Dendritic cell treated with granulocyte-macrophage colony-stimulating factor and Interleukin-4, amounts not matched to agents 40 ng/mL and 50 ng/mL, for 4 days (primary cell): ENCODE measurements around the gene ABCB7.
"Not testable (repeated sequence)": the region's sequence is repeated elsewhere in the genome, so short reads cannot be mapped to it uniquely, and the experiment has no call there.

ENCODE experiments used
- H3K27ac Mint-ChIP-seq: one replicate; pipeline ENCODE4 v1.8.0; 2022; ENCODE audit warnings: mild to moderate bottlenecking, mixed read lengths
- H3K27me3 Mint-ChIP-seq: one replicate; pipeline ENCODE4 v1.8.0; 2022; ENCODE audit warnings: mild to moderate bottlenecking, mixed read lengths
- H3K36me3 Mint-ChIP-seq: one replicate; pipeline ENCODE4 v1.8.0; 2022; ENCODE audit warnings: low read depth, mixed read lengths
- H3K4me1 Mint-ChIP-seq: one replicate; pipeline ENCODE4 v1.8.0; 2022; ENCODE audit warnings: low read depth, mixed read lengths
- H3K4me3 Mint-ChIP-seq: one replicate; pipeline ENCODE4 v1.8.0; 2022; ENCODE audit warnings: mild to moderate bottlenecking, moderate library complexity, mixed read lengths
- H3K9me3 Mint-ChIP-seq: one replicate; pipeline ENCODE4 v1.8.0; 2022; ENCODE audit warnings: mixed read lengths
- intact Hi-C: fragments of 100-400 bp; cut with micrococcal nuclease; formaldehyde crosslinking; loops from one replicate; pipeline ENCODE4 v1.15.0; 2022

ABCB7 gene

DNA sequence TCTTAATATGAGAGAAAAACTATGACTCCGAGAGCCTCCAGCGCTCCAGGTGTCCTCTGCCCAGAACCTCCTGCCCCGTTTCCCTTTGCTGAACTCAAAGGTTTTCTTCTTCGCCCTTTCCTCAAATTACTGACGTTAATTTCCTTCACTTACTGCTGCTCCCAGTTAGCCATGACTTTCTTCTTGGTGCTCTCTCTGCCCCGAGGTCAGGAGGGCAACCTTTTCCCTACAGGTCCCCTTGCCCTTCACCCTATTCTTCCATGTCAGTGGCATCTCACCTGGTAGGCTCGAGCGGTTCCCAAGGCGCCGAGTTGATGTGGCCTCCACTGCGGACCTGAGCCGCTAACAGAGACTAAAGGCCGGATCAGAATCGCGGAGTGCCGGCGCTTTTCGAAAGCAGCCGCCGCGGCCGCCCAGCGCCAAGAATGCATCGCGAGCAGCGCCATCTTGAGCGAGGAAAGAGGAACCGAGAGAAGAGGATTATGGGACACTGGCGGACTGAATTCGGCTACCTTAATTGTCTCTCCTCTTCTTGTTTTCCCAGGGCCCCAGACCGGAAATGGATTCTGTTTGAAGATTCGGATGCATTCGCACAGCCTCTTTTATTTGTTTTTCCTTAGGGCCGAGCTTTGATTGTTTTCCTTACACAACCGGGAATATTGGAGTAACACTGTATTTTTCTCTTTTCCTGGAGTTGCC lies at the start of gene ABCB7:
ABCB7 (minus strand) TSS at position 457 of the 699 bp plus-strand sequence; CDS start at position 446, 11 bp downstream.
- Mint-ChIP-seq H3K36me3 (peaks cover 11% of the 10 kb centered on the region), H3K9me3 (no peaks in the 10 kb centered on the region), H3K27ac (peak within 1 kb of the TSS; percentile 93), H3K27me3 (no peaks in the 10 kb centered on the region), H3K4me1 (peaks cover 25% of the 10 kb centered on the region), H3K4me3 (peak within 1 kb of the TSS; percentile 92)
- intact Hi-C loops: loop anchor here (5.0 to 10.0 kb wide), 3 partner anchors 71 to 541 kb away; partner anchors contain the start of genes RLIM and UPRT

DNA sequence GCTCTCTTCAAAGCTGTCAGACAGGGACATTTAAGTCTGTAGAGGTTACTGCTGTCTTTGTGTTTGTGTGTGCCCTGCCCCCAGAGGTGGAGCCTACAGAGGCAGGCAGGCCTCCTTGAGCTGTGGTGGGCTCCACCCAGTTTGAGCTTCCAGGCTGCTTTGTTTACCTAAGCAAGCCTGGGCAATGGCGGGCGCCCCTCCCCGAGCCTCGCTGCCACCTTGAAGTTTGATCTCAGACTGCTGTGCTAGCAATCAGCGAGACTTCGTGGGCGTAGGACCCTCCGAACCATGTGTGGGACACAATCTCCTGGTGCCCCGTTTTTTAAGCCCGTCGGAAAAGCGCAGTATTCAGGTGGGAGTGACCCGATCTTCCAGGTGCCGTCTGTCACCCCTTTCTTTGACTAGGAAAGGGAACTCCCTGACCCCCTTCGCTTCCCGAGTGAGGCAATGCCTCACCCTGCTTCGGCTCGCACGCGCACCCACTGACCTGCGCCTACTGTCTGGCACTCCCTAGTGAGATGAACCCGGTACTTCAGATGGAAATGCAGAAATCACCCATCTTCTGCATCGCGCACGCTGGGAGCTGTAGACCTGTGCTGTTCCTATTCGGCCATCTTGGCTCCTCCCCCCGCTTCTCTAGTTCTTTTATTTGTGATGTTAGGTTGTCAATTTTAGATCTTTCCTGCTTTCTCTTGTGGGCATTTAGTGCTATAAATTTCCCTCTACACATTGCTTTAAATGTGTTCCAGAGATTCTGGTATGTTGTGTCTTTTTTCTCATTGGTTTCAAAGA lies 32.5 kb upstream of the ABCB7 start:
- H3K36me3 Mint-ChIP-seq, intact Hi-C loops, H3K27me3 Mint-ChIP-seq, H3K4me3 Mint-ChIP-seq, H3K27ac Mint-ChIP-seq, H3K4me1 Mint-ChIP-seq: not testable (repeated sequence)
- H3K9me3 Mint-ChIP-seq: peaks cover 45% of the 10 kb centered on the region

DNA sequence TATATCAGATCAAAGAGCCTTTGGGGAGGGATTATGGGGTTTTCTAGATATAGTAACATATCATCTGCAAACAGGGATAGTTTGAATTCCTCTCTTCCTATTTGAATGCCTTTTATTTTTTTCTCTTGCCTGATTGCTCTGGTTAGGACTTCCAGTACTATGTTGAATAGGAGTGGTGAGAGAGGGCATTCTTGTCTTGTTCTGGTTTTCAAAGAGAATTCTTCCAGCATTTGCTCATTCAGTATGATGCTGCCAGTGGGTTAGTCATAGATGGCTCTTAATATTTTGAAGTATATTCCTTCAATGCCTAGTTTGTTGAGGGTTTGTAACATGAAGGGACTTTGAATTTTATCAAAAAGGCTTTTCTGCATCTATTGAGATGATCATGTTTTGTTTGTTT lies 25.6 kb upstream of the ABCB7 start:
- H3K4me3 Mint-ChIP-seq: no peak overlapping the region
- H3K36me3 Mint-ChIP-seq: no peaks in the 10 kb centered on the region
- intact Hi-C loops: no loop called here
- H3K4me1 Mint-ChIP-seq: no peaks in the 10 kb centered on the region
- no peaks in the 10 kb centered on the region for H3K27me3 Mint-ChIP-seq
- H3K27ac Mint-ChIP-seq: no peak overlapping the region
- peaks cover 15% of the 10 kb centered on the region for H3K9me3 Mint-ChIP-seq

DNA sequence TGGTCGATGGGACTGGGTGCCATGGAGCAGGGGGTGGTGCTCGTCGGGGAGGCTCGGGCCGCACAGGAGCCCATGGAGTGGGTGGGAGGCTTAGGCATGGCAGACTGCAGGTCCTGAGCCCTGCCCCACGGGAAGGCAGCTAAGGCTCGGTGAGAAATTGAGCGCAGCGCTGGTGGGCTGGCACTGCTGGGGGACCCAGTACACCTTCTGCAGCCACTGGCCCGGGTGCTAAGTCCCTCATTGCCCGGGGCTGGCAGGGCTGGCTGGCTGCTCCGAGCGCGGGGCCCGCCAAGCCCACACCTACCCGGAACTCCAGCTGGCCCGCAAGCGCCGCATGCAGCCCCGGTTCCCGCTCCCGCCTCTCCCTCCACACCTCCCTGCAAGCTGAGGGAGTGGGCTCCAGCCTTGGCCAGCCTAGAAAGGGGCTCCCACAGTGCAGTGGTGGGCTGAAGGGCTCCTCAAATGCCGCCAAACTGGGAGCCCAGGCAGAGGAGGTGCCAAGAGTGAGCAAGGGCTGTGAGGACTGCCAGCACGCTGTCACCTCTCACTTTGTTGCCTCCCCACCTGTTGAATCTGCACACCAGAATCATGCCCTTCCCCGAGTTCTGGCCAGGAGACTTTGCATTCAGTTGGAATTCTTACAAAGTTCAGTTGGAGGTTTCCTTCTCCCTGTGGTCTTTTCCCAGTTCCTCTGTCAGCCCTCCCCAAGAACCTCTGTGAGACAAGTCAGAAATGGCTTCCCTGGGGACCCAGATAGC lies 23.6 kb upstream of the ABCB7 start:
- H3K4me1 Mint-ChIP-seq, H3K27ac Mint-ChIP-seq, H3K36me3 Mint-ChIP-seq, intact Hi-C loops, H3K27me3 Mint-ChIP-seq, H3K4me3 Mint-ChIP-seq: not testable (repeated sequence)
- H3K9me3 Mint-ChIP-seq: peaks cover 29% of the 10 kb centered on the region

DNA sequence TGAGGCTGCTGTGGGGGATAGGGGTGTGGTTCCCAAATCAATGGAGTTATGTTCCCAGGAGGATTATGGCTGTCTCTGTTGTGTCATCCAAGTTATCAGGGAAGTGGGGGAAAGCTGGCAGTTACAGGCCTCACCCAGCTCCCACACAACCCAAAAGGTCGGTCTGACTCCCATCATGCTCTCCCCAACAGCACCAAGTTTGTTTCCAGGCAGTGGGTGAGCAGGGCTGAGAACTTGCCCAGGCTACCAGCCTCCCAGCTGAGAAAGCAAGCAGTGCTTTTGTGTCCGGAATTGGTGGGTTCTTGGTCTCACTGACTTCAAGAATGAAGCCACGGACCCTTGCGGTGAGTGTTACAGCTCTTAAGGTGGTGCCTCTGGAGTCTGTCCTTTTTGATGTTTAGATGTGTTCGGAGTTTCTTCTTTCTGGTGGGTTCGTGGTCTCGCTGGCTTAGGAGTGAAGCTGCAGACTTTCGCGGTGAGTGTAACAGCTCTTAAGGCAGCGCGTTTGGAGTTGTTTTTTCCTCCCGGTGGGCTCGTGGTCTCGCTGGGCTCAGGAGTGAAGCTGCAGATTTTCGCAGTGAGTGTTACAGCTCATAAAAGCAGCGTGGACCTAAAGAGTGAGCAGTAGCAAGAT lies 16.3 kb upstream of the ABCB7 start:
- H3K4me3 Mint-ChIP-seq, H3K27ac Mint-ChIP-seq, H3K36me3 Mint-ChIP-seq, intact Hi-C loops, H3K27me3 Mint-ChIP-seq, H3K4me1 Mint-ChIP-seq: not testable (repeated sequence)
- H3K9me3 Mint-ChIP-seq: peaks cover 41% of the 10 kb centered on the region

DNA sequence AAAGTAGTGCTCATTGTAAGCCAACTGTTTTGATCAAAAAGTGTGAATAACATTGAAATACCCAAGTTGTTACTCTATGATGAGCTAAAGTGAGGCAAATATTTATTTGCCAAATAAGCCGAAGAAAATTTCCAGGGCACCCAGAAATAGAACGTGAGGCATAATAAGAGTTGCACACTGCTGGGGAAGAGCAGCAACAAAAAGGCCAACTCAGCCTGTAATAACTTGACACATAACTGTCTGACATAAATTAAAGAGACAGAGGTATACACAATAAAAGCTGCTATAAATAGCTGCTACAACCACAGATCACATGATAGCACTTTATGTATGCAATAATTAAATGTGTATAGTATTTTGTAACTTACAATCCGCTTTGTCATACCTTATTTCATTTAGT lies 2.0 kb upstream of the ABCB7 start:
- H3K9me3 Mint-ChIP-seq: no peaks in the 10 kb centered on the region
- H3K4me3 Mint-ChIP-seq: no peak overlapping the region
- no peak overlapping the region for H3K27ac Mint-ChIP-seq

DNA sequence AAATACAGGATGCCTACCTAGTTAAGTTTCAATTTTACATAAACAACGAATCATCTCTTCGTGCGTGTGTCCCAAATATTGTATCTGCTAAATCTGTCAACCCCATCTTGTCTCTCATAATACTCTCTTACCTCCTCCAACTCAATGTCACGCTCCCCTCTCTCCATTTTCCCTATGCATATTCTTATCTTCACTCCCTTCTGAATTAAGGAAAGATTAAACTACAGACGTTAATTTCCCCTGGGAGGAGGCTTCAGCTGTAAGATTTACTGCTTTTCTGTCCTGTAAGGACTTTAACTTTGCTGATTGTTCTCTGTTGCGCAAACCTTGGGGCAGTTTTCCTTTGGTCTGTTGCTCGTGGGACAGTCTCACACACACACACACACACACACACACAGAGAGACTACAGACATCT lies 455 bp upstream of the ABCB7 start:
- H3K27ac Mint-ChIP-seq: peak overlapping the region; percentile 93
- H3K36me3 Mint-ChIP-seq: peaks cover 11% of the 10 kb centered on the region
- peaks cover 20% of the 10 kb centered on the region for H3K4me1 Mint-ChIP-seq
- peak overlapping the region; percentile 92 for H3K4me3 Mint-ChIP-seq
- intact Hi-C loops: loop anchor here (5.0 to 10.0 kb wide), 3 partner anchors 72 to 542 kb away; partner anchors contain the start of genes RLIM and UPRT
- H3K27me3 Mint-ChIP-seq: no peaks in the 10 kb centered on the region
- H3K9me3 Mint-ChIP-seq: no peaks in the 10 kb centered on the region

More for the DNA sequence above, 2.0 kb upstream of the ABCB7 start:
- peaks cover 11% of the 10 kb centered on the region for H3K36me3 Mint-ChIP-seq
- H3K27me3 Mint-ChIP-seq: no peaks in the 10 kb centered on the region
- intact Hi-C loops: loop anchor here (5.0 to 10.0 kb wide), 3 partner anchors 73 to 543 kb away; partner anchors contain the start of genes RLIM and UPRT
- H3K4me1 Mint-ChIP-seq: peaks cover 20% of the 10 kb centered on the region

DNA sequence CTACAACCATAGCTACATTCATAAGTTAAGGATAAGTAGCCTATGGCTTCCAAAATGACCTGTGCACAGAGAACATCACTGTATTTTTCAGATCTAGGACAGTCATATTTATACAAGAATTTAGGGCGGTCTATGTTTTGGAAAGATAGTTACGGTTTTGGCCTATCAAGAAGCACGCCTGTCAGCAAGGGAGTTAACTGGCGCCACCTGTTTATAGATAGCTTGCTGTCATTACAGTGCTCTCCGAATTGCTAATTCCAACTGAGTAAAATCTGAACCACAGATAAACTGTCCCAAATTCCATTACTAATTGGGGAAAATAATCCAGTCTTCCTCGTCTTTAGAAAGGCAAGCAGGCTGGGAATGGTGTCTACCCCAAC lies 646 bp downstream of the ABCB7 start:
- peaks cover 11% of the 10 kb centered on the region for H3K36me3 Mint-ChIP-seq
- peak overlapping the region; percentile 92 for H3K4me3 Mint-ChIP-seq
- no peaks in the 10 kb centered on the region for H3K27me3 Mint-ChIP-seq
- no peaks in the 10 kb centered on the region for H3K9me3 Mint-ChIP-seq
- H3K4me1 Mint-ChIP-seq: peaks cover 25% of the 10 kb centered on the region
- peak overlapping the region; percentile 93 for H3K27ac Mint-ChIP-seq
- intact Hi-C loops: loop anchor here (5.0 to 10.0 kb wide), 3 partner anchors 71 to 541 kb away; partner anchors contain the start of genes RLIM and UPRT

DNA sequence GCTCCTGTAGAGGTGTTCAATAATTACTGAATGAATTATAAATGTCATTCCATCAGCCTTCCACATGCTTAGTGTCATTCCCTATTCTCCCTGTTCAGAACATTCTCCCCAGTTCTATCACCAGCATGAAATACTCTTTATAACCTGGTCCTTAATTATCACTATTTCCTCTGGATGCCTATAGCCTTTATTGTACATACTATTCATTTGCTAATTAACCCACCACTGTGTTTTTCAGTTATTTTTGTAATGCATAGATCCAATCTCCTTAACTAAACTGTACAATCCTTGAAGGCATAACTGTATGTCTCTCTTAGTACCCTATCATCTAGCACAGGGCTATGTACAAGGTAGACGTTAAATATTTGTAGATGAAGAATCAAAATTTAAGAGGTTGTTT lies 1.2 kb downstream of the ABCB7 start:
- Mint-ChIP-seq H3K4me1 (peaks cover 29% of the 10 kb centered on the region), H3K9me3 (no peaks in the 10 kb centered on the region), H3K4me3 (peak overlapping the region; percentile 20), H3K27ac (no peak overlapping the region), H3K36me3 (peaks cover 11% of the 10 kb centered on the region), H3K27me3 (no peaks in the 10 kb centered on the region)
- intact Hi-C loops: loop anchor here (5.0 to 10.0 kb wide), 3 partner anchors 70 to 540 kb away; partner anchors contain the start of genes RLIM and UPRT

DNA sequence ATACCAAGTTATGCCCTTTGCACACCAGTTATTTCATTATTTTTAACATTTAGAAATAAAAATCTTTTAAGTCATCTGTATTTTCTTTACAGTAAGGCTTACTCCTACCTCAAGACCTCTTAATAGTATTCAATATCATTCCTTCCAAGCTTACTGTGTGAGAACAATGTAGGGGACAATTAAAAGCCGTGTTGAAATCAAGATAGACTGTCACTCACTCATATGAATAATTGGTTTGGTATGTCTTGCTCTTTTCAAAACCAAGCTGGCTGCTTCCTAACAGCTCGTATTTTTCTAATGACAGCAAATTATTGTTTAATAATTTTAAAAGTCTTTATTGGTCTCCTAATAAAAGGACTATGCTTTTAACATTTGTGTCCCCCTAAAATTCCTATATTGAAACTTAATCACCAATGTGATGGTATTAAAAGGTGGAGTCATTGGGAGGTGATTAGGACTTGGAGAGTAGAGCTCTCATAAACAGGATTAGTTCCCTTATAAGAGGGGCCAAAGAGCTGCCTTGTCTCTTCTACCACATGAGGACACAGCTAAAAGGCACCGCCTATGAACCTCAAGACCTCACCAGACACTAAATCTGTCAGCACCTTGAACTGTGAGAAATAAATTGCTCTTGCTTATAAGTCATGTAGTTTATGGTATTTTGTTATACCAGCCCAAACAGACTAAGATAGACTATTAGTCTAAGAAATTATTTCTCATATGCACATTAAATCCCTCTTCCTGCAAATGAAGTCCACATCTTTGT lies 4.1 kb downstream of the ABCB7 start:
- no peak overlapping the region for H3K27ac Mint-ChIP-seq
- intact Hi-C loops: loop anchor here (10.0 kb wide), 2 partner anchors 67 to 537 kb away; partner anchors contain the start of gene RLIM
- peaks cover 8% of the 10 kb centered on the region for H3K9me3 Mint-ChIP-seq
- H3K4me1 Mint-ChIP-seq: peaks cover 34% of the 10 kb centered on the region
- H3K4me3 Mint-ChIP-seq: no peak overlapping the region
- H3K36me3 Mint-ChIP-seq: peaks cover 19% of the 10 kb centered on the region
- no peaks in the 10 kb centered on the region for H3K27me3 Mint-ChIP-seq

DNA sequence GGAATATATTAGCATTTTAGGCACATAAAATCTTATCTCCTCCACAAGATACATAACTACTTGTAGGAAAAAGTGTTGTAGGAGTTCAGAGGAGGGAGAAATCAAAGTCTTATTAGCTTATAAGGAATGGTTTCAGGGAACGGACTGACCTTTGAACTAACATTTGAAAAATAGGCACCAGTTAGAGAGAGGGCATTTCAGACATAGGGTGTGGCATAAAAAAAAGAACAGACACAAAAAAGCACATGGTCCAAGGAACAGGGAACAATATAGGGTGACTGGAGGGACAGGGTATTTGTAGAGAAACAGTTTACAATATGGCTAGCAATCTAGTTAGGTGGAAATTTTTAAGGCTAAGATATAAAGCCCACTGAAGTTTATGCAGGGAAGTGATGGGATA lies 6.4 kb downstream of the ABCB7 start:
- intact Hi-C loops: loop anchor here (10.0 kb wide), 2 partner anchors 65 to 535 kb away; partner anchors contain the start of gene RLIM
- H3K27me3 Mint-ChIP-seq: no peaks in the 10 kb centered on the region
- peaks cover 34% of the 10 kb centered on the region for H3K4me1 Mint-ChIP-seq
- peaks cover 11% of the 10 kb centered on the region for H3K36me3 Mint-ChIP-seq
- no peak overlapping the region for H3K4me3 Mint-ChIP-seq
- H3K27ac Mint-ChIP-seq: no peak overlapping the region
- peaks cover 8% of the 10 kb centered on the region for H3K9me3 Mint-ChIP-seq

DNA sequence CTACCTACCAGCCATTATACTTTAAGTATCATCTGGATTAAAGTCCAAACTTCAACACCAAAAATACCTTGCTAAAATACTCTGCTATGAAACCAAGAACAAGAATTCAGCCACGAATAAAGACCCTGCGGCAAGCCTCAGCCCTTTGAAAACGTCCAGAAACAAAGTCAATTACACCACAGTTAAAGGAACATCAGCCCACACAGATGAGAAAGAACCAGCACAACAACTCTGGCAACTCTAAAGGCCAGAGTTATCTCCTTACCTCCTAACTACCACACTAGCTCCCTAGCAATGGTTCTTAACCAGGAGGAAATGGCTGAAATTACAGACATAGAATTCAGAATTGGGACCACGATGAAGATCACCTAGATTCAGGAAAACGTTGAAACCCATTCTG lies 23.4 kb downstream of the ABCB7 start:
- no peaks in the 10 kb centered on the region for H3K36me3 Mint-ChIP-seq
- H3K27me3 Mint-ChIP-seq: no peaks in the 10 kb centered on the region
- intact Hi-C loops: no loop called here
- H3K4me3 Mint-ChIP-seq: no peak overlapping the region
- H3K9me3 Mint-ChIP-seq: no peaks in the 10 kb centered on the region
- H3K27ac Mint-ChIP-seq: no peak overlapping the region
- H3K4me1 Mint-ChIP-seq: peaks cover 11% of the 10 kb centered on the region
